ENCODE measurements around the gene SFRP2. TPM values are rescaled to one million over a fixed set of nuclear protein-coding genes. Genes with fewer than 3 reads are reported as not detected.

SFRP2 gene
- total RNA-seq, 4 donors from 2014 or later, result 7.2 to 20.3 (median 18.7) TPM

DNA sequence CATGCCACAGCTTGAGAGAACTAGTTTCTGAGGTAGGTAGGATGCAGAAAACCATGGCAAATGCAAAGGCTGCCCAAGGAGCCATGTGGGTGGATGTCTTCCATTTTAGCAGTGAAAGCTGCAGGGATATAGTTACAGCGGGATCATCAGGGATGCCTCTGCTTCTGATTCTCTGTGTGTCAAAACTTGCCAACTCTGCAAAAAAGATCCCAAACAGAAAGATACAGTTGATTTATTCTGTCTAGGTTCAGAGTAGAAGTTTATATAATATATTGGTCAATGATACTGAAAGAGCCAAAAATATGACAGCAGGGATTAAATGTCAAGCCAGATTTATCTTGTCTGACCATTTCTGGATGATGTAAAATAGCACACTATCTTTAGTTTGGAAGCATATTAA lies 42.4 kb upstream of the SFRP2 start:
- no peaks in the 10 kb centered on the region for H3K4me1 ChIP-seq
- no peaks in the 10 kb centered on the region for H3K27me3 ChIP-seq
- TF ChIP-seq, protein P1, sequence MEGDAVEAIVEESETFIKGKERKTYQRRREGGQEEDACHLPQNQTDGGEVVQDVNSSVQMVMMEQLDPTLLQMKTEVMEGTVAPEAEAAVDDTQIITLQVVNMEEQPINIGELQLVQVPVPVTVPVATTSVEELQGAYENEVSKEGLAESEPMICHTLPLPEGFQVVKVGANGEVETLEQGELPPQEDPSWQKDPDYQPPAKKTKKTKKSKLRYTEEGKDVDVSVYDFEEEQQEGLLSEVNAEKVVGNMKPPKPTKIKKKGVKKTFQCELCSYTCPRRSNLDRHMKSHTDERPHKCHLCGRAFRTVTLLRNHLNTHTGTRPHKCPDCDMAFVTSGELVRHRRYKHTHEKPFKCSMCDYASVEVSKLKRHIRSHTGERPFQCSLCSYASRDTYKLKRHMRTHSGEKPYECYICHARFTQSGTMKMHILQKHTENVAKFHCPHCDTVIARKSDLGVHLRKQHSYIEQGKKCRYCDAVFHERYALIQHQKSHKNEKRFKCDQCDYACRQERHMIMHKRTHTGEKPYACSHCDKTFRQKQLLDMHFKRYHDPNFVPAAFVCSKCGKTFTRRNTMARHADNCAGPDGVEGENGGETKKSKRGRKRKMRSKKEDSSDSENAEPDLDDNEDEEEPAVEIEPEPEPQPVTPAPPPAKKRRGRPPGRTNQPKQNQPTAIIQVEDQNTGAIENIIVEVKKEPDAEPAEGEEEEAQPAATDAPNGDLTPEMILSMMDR (IDR thresholded peaks at IDR 0.05), result no peak
- no peak for TF ChIP-seq POLR2A (IDR thresholded peaks at IDR 0.05)
- no peaks in the 10 kb centered on the region for H3K9me3 ChIP-seq
- no peak overlapping the region for H3K27ac ChIP-seq
- no peaks in the 10 kb centered on the region for H3K36me3 ChIP-seq
- no peak for DNase-seq
- no peak overlapping the region for H3K4me3 ChIP-seq

DNA sequence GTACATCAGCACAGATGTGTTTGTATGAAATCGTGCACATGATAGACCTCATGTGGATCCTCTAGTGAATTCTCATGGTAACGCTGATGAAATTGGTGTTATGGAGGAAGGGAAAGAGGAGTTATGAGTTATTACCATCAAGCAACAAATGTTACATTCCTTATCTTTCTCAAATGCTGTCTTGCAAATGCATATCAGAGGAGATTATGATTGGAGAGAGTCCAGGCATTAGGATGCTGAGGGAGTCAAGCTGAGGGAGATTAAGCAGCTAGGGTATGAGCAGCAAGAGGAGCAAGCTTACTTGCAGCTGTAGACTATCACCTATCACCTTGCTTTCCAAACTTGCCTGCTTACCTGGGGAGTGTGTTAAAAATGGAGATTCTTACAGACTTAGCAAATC lies 36.8 kb upstream of the SFRP2 start:
- Histone ChIP-seq H3K4me1 (no peaks in the 10 kb centered on the region), H3K27ac (no peak overlapping the region), H3K27me3 (no peaks in the 10 kb centered on the region), H3K36me3 (no peaks in the 10 kb centered on the region), H3K9me3 (no peaks in the 10 kb centered on the region), H3K4me3 (no peak overlapping the region)
- DNase-seq, result no peak
- TF ChIP-seq POLR2A (IDR thresholded peaks at IDR 0.05), result no peak
- TF ChIP-seq, protein P1 (IDR thresholded peaks at IDR 0.05), result no peak

DNA sequence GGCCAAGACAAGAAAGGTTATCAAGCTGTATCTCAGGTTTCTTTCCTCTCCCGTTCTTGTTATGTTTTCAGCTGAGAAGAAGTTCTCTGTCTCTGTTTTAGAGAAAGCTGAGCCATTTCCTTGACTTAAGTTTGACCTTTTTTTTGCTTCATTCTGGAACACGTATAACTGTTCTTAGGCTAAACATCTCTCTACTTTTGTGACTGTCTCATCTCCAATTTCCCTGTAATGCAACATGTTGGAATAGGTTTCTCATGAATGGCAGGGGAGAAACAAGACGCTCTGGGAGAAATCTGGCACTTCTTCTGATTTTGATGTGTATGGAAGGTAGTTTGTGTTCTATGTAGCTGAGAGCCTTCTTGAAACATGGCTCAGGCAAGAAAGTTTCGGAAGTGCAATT lies 36.2 kb upstream of the SFRP2 start:
- Histone ChIP-seq H3K4me3 (no peak overlapping the region), H3K36me3 (no peaks in the 10 kb centered on the region), H3K9me3 (no peaks in the 10 kb centered on the region), H3K27ac (no peak overlapping the region), H3K4me1 (no peaks in the 10 kb centered on the region), H3K27me3 (no peaks in the 10 kb centered on the region)
- TF ChIP-seq, protein P1 (IDR thresholded peaks at IDR 0.05), result no peak
- no peak for TF ChIP-seq POLR2A (IDR thresholded peaks at IDR 0.05)
- DNase-seq, result no peak

DNA sequence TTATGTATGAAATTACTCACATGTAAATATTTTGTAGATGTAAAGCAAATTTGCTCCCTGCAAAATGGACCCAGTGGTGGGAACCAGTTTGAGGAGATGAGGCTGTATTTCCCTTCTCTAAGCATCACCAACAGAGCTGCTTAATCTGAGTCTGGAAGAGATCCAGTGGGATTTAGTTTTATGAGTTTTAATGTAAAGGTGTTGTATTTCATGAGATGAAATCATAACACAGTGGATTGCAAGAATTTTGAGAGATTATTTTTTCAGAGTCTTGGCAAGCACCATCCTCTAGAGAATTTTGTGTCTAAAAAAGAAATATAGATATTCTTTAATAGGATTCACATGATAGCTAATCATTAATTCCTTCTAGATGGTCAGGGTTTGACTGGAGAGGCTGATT lies 35.6 kb upstream of the SFRP2 start:
- Histone ChIP-seq H3K9me3 (no peaks in the 10 kb centered on the region), H3K27ac (no peak overlapping the region), H3K36me3 (no peaks in the 10 kb centered on the region), H3K27me3 (no peaks in the 10 kb centered on the region), H3K4me3 (no peak overlapping the region), H3K4me1 (no peaks in the 10 kb centered on the region)
- TF ChIP-seq, protein P1 (IDR thresholded peaks at IDR 0.05), result no peak
- no peak for TF ChIP-seq POLR2A (IDR thresholded peaks at IDR 0.05)
- DNase-seq, result no peak

DNA sequence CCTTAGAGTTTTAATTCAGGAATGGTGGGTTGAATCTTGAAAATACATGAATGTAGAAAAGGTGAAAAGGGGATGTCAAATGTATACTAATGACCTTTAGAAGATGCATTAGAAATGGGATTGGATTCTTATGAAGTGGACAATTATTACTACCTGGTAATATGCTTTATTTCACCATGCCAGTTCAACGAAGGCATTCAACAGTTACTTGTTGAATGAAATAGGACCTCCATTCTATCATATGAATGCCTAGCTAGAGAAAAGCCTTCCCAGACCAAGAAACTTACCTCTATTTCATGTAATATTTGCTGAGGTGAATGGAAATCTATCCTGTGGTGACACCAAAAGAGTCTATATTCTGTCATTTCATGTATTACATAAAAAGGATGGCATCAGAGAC lies 34.6 kb upstream of the SFRP2 start:
- Histone ChIP-seq H3K4me1 (no peaks in the 10 kb centered on the region), H3K36me3 (no peaks in the 10 kb centered on the region), H3K27me3 (no peaks in the 10 kb centered on the region), H3K9me3 (no peaks in the 10 kb centered on the region), H3K27ac (no peak overlapping the region), H3K4me3 (no peak overlapping the region)
- TF ChIP-seq POLR2A (IDR thresholded peaks at IDR 0.05), result no peak
- TF ChIP-seq, protein P1 (IDR thresholded peaks at IDR 0.05), result no peak
- DNase-seq, result no peak

DNA sequence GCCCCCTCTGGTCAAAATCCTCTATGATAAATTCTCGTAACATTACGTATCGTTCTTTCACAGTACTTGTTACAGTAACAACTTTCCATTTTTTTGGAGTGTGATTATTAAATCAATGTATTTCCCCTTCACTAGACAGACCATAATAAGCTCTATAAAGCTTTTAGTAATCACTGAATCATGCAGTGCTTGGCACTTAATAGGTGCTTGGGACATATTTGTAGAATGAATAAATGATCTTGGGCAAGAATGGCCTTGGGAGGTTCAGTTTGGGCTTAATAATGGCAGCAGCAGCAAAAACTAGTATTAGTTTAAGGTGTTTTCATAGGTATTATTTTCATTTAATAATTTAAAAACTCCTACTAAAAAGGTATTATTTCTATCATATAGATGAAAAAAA lies 33.4 kb upstream of the SFRP2 start:
- Histone ChIP-seq H3K9me3 (no peaks in the 10 kb centered on the region), H3K27me3 (no peaks in the 10 kb centered on the region), H3K27ac (no peak overlapping the region), H3K4me3 (no peak overlapping the region), H3K4me1 (no peaks in the 10 kb centered on the region), H3K36me3 (no peaks in the 10 kb centered on the region)
- DNase-seq, result no peak
- TF ChIP-seq, protein P1 (IDR thresholded peaks at IDR 0.05), result no peak
- no peak for TF ChIP-seq POLR2A (IDR thresholded peaks at IDR 0.05)

Data from Peyer's patch (tissue), 4 donors.